H1 (cell line): Measurements from ENCODE around the gene CCSER2. TPM values are rescaled to one million over a fixed set of nuclear protein-coding genes. Genes with fewer than 3 reads are reported as not detected.

ENCODE experiments used
- CTCF ChIA-PET: fragments of 300-600 bp; sonication (Branson Sonifier 250); formaldehyde crosslinking; loops from one replicate; lab custom pipeline; 2021; ENCODE audit not compliant: partially characterized antibody; lab: Charles Lee
- POLR2A ChIA-PET: fragments of 300-600 bp; sonication (Branson Sonifier 250); formaldehyde crosslinking; loops from one replicate; lab custom pipeline; 2021; ENCODE audit warnings: inconsistent platforms; ENCODE audit not compliant: partially characterized antibody; lab: Charles Lee
- DNase-seq, 2 experiments: peaks; one replicate each; pipeline versions ENCODE4 v3.0.0 to v3.0.0-alpha.2; 2010 to 2022; ENCODE audit warnings: low spot score in 2 of 2, low read depth in 1 of 2, mixed read lengths in 1 of 2
- FAIRE-seq: peaks from 2 replicates; lab custom pipeline; 2011; peaks lifted over from hg19 to GRCh38; lab: Jason Lieb, UNC
- H2AFZ ChIP-seq: 2 replicates; pipeline ENCODE4 v1.8.1; 2012; ENCODE audit warnings: low read length, inconsistent platforms
- H2AK5ac ChIP-seq: 2 replicates; pipeline ENCODE4 v1.6.1; 2013; ENCODE audit warnings: low read depth, low read length
- H2BK120ac ChIP-seq: replicated peaks from 2 replicates; pipeline ENCODE3; 2013; ENCODE audit warnings: low read depth, low read length, inconsistent platforms
- H2BK12ac ChIP-seq: 2 replicates; pipeline ENCODE4 v1.6.1; 2013; ENCODE audit warnings: low read depth, low read length
- H2BK15ac ChIP-seq: 2 replicates; pipeline ENCODE4 v1.6.1; 2013; ENCODE audit warnings: low read length
- H2BK20ac ChIP-seq: 2 replicates; pipeline ENCODE4 v1.6.1; 2013; ENCODE audit warnings: low read length
- H2BK5ac ChIP-seq: 2 replicates; pipeline ENCODE4 v1.6.1; 2013; ENCODE audit warnings: low read depth, low read length
- H3K14ac ChIP-seq: 2 replicates; pipeline ENCODE4 v1.6.1; 2013; ENCODE audit warnings: inconsistent platforms; ENCODE audit not compliant: insufficient read length
- H3K18ac ChIP-seq: 2 replicates; pipeline ENCODE4 v1.6.1; 2013; ENCODE audit warnings: low read length; ENCODE audit errors: extremely low read depth
- H3K23ac ChIP-seq: 2 replicates; pipeline ENCODE4 v1.6.1; 2013; ENCODE audit warnings: inconsistent platforms; ENCODE audit not compliant: insufficient read length
- H3K23me2 ChIP-seq: 2 replicates; pipeline ENCODE4 v1.6.1; 2013; ENCODE audit warnings: low read depth, low read length
- H3K27ac ChIP-seq: 2 replicates; pipeline ENCODE4 v1.6.1; 2011; ENCODE audit warnings: low read depth, low read length, inconsistent platforms
- H3K27me3 ChIP-seq, 4 experiments: replicated peaks in 1 of 4; 1 replicate in 1 of 4; 2 replicates in 3 of 4; pipeline versions ENCODE4 v1.6.1 to v1.8.1; 2011 to 2013; ENCODE audit warnings: low read length in 3 of 4, mild to moderate bottlenecking in 3 of 4, inconsistent platforms in 2 of 4, mixed read lengths in 2 of 4, moderate library complexity in 1 of 4; ENCODE audit not compliant: control insufficient read depth in 3 of 4, insufficient read depth in 3 of 4; ENCODE audit errors: extremely low read depth in 1 of 4
- H3K36me3 ChIP-seq, 4 experiments: 2 replicates each; pipeline versions ENCODE4 v1.6.1 to v1.8.1; 2011 to 2013; ENCODE audit warnings: mild to moderate bottlenecking in 4 of 4, low read length in 3 of 4, moderate library complexity in 2 of 4, control low read depth in 1 of 4, inconsistent platforms in 1 of 4; ENCODE audit not compliant: insufficient read depth in 4 of 4, control insufficient read depth in 2 of 4
- H3K4ac ChIP-seq: replicated peaks from 2 replicates; pipeline ENCODE3; 2013; ENCODE audit warnings: low read length, low read depth, mixed read lengths, inconsistent platforms; ENCODE audit not compliant: insufficient read length
- H3K4me1 ChIP-seq, 4 experiments: replicated peaks in 1 of 4; 1 replicate in 1 of 4; 2 replicates in 3 of 4; pipeline versions ENCODE4 v1.6.1 to v1.8.1; 2011 to 2013; ENCODE audit warnings: low read length in 3 of 4, inconsistent platforms in 2 of 4, mixed read lengths in 1 of 4; ENCODE audit not compliant: insufficient read depth in 4 of 4, control insufficient read depth in 3 of 4
- H3K4me2 ChIP-seq, 2 experiments: 2 replicates each; pipeline versions ENCODE4 v1.6.1 to v1.8.1; 2011 to 2013; ENCODE audit warnings: low read depth in 2 of 2, low read length in 2 of 2, control low read depth in 1 of 2, inconsistent platforms in 1 of 2, mild to moderate bottlenecking in 1 of 2; ENCODE audit not compliant: insufficient read depth in 1 of 2
- H3K4me3 ChIP-seq, 4 experiments: fragments of 200-600, 300-600 bp in 1 of 4; sonication (generic), shearing (Covaris generic), sonication (Bioruptor Twin) in 1 of 4; 2 replicates each; pipeline versions ENCODE4 v1.5.1 to v1.8.1; 2011 to 2016; ENCODE audit warnings: low read length in 4 of 4, low read depth in 3 of 4, control low read depth in 2 of 4, inconsistent platforms in 2 of 4, mild to moderate bottlenecking in 2 of 4, mixed read lengths in 1 of 4, moderate library complexity in 1 of 4; ENCODE audit not compliant: insufficient read depth in 2 of 4; ENCODE audit errors: extremely low read depth in 1 of 4
- H3K56ac ChIP-seq: replicated peaks from 2 replicates; pipeline ENCODE3; 2013; ENCODE audit warnings: low read depth, mild to moderate bottlenecking, mixed read lengths, low read length, inconsistent platforms; ENCODE audit not compliant: insufficient read length
- H3K79me1 ChIP-seq: 2 replicates; pipeline ENCODE4 v1.6.1; 2013; ENCODE audit warnings: low read depth, low read length, control low read depth
- H3K79me2 ChIP-seq, 2 experiments: 2 replicates each; pipeline versions ENCODE4 v1.6.1 to v1.8.1; 2012 to 2013; ENCODE audit warnings: low read length in 2 of 2, mild to moderate bottlenecking in 2 of 2, inconsistent platforms in 1 of 2; ENCODE audit not compliant: insufficient read depth in 2 of 2, control insufficient read depth in 1 of 2
- H3K9ac ChIP-seq, 4 experiments: replicated peaks in 1 of 4; 1 replicate in 1 of 4; 2 replicates in 3 of 4; pipeline versions ENCODE4 v1.6.1 to v1.8.1; 2011 to 2013; ENCODE audit warnings: low read depth in 3 of 4, low read length in 3 of 4, control low read depth in 2 of 4, mild to moderate bottlenecking in 2 of 4, moderate library complexity in 2 of 4, inconsistent platforms in 1 of 4; ENCODE audit errors: extremely low read depth in 1 of 4
- H3K9me3 ChIP-seq, 2 experiments: 2 replicates each; pipeline versions ENCODE4 v1.6.1 to v1.8.1; 2012 to 2013; ENCODE audit warnings: mild to moderate bottlenecking in 2 of 2, moderate library complexity in 2 of 2, control low read depth in 1 of 2, inconsistent platforms in 1 of 2, low read depth in 1 of 2, low read length in 1 of 2, mixed read lengths in 1 of 2; ENCODE audit not compliant: insufficient read depth in 2 of 2
- H4K20me1 ChIP-seq, 2 experiments: replicated peaks in 1 of 2; 2 replicates each; pipeline versions ENCODE3 to v1.8.1; 2011 to 2013; ENCODE audit warnings: inconsistent platforms in 2 of 2, low read length in 2 of 2, mild to moderate bottlenecking in 1 of 2; ENCODE audit not compliant: insufficient read depth in 2 of 2, control insufficient read depth in 1 of 2
- H4K5ac ChIP-seq: 2 replicates; pipeline ENCODE4 v1.6.1; 2013; ENCODE audit warnings: low read length, low read depth, mixed read lengths, inconsistent platforms; ENCODE audit not compliant: insufficient read length
- H4K8ac ChIP-seq: 2 replicates; pipeline ENCODE4 v1.8.0; 2013; ENCODE audit warnings: mild to moderate bottlenecking, moderate library complexity, low read length, inconsistent platforms; ENCODE audit not compliant: insufficient read depth; ENCODE audit errors: extremely low read depth
- H4K91ac ChIP-seq: replicated peaks from 2 replicates; pipeline ENCODE3; 2013; ENCODE audit warnings: low read length, mixed read lengths, inconsistent platforms; ENCODE audit not compliant: insufficient read length
- BCL11A ChIP-seq, 2 experiments: IDR thresholded peaks; one replicate each; pipeline ENCODE4 v1.6.1; 2011; ENCODE audit warnings: low read depth in 2 of 2, low read length in 2 of 2, mild to moderate bottlenecking in 2 of 2
- BRCA1 ChIP-seq: IDR thresholded peaks from 2 replicates; pipeline ENCODE4 v1.6.1; 2012; ENCODE audit warnings: low read depth, low read length, improper control_type of control experiment
- CHD1 ChIP-seq: IDR thresholded peaks from 2 replicates; pipeline ENCODE4 v1.6.1; 2012; ENCODE audit warnings: low read depth, low read length, improper control_type of control experiment
- CHD2 ChIP-seq: IDR thresholded peaks from 2 replicates; pipeline ENCODE4 v1.6.1; 2012; ENCODE audit warnings: low read length, improper control_type of control experiment
- GABPA ChIP-seq: IDR thresholded peaks from 2 replicates; pipeline ENCODE4 v1.6.1; 2011; ENCODE audit warnings: mild to moderate bottlenecking, low read length, moderate library complexity, borderline replicate concordance; ENCODE audit not compliant: insufficient read depth
- MAX ChIP-seq: IDR thresholded peaks from 2 replicates; pipeline ENCODE4 v1.6.1; 2012; ENCODE audit warnings: inconsistent platforms
- PHF8 ChIP-seq: fragments of 200-600 bp; sonication (generic); conservative IDR thresholded peaks from 2 replicates; pipeline ENCODE4 v1.7.1; 2012; ENCODE audit warnings: low read depth, mild to moderate bottlenecking, inconsistent platforms, low read length, moderate library complexity
- POLR2A ChIP-seq, 2 experiments: IDR thresholded peaks; 1 replicate in 1 of 2; 2 replicates in 1 of 2; pipeline ENCODE4 v1.6.1; 2011; ENCODE audit warnings: low read depth in 2 of 2, low read length in 2 of 2, mild to moderate bottlenecking in 2 of 2; ENCODE audit errors: control extremely low read depth in 1 of 2
- RXRA ChIP-seq: IDR thresholded peaks from 2 replicates; pipeline ENCODE4 v1.6.1; 2011; ENCODE audit warnings: low read depth, mild to moderate bottlenecking, low read length, moderate library complexity; ENCODE audit not compliant: insufficient read depth
- SP2 ChIP-seq: IDR thresholded peaks from 2 replicates; pipeline ENCODE4 v1.6.1; 2012; ENCODE audit warnings: mild to moderate bottlenecking, low read length, inconsistent platforms
- SP4 ChIP-seq: IDR thresholded peaks from 2 replicates; pipeline ENCODE4 v1.6.1; 2012; ENCODE audit warnings: low read length, inconsistent platforms
- SUZ12 ChIP-seq: fragments of 200-600 bp; sonication (generic); IDR thresholded peaks from 2 replicates; pipeline ENCODE4 v1.6.1; 2012; ENCODE audit warnings: mild to moderate bottlenecking, inconsistent platforms, low read length, moderate library complexity, mixed read lengths
- TCF12 ChIP-seq: IDR thresholded peaks from 2 replicates; pipeline ENCODE4 v1.6.1; 2011; ENCODE audit warnings: low read depth, mild to moderate bottlenecking, low read length
- WGBS, 2 experiments: shearing (Covaris generic) in 1 of 2; methylation state at CpG; one replicate each; pipeline versions ENCODE4 v1.1.6 to v1.1.7; 2013 to 2015; ENCODE audit warnings: low lambda C conversion rate in 2 of 2, mixed read lengths in 2 of 2, inconsistent platforms in 1 of 2, low coverage in 1 of 2, missing lambda C conversion rate in 1 of 2; ENCODE audit not compliant: insufficient replicate concordance in 2 of 2, insufficient coverage in 1 of 2, insufficient read length in 1 of 2; ENCODE audit errors: extremely low coverage in 1 of 2, missing lambda C conversion rate in 1 of 2; 5-methylcytosine and 5-hydroxymethylcytosine counted together
- polyA plus RNA-seq, 7 experiments: library from polyadenylated mRNA; depleted of rRNA in 3 of 7; stranded (reverse) in 5 of 7; unstranded in 2 of 7; fragments of >200 nt in 5 of 7; fragments of 200-250 nt in 2 of 7; gene quantifications; 1 replicate in 5 of 7; 2 replicates in 1 of 7; 4 replicates in 1 of 7; pipeline versions ENCODE4 v1.2.1 to v1.2.3, GENCODE V29; 2011 to 2013; ENCODE audit warnings: missing spikeins in 2 of 7, mixed read lengths in 2 of 7
- total RNA-seq: library from RNA; stranded (reverse); fragmentation: NEBNext Ultra II Directional; extraction: Animal tissue kit (Norgen Biotek cat#: 25700); gene quantifications from 2 replicates; pipeline ENCODE4 v1.2.1, GENCODE V29; 2021

The CCSER2 gene
- total and polyA plus RNA-seq, 2 of the 8 experiments (the other 6 are each of a cell fraction or from before 2014, with no cell fraction given), result 6.9 to 30.5 TPM

GRCh38 chr10:84539216-84539615 lies 210.8 kb downstream of the CCSER2 start:
- 85% methylated on average over 3 of the region's 3 CpGs; no CpG with 5 or more reads in 1 of the 2 experiments for WGBS, 2 experiments
- POLR2A ChIA-PET, result no interaction called here

More at GRCh38 chr10:84539216-84539615, 210.8 kb downstream of the CCSER2 start:
- Histone ChIP-seq H3K14ac (no peak overlapping the region), H2AK5ac (no peak overlapping the region), H3K23me2 (no peaks in the 10 kb centered on the region; the same call in 1 of the 2 replicates), H4K20me1 (no peaks in the 10 kb centered on the region), H3K4me2 (no peak overlapping the region), H2BK12ac (no peak overlapping the region), H3K4me3 (no peak overlapping the region), H3K79me2 (no peaks in the 10 kb centered on the region), H3K23ac (no peak overlapping the region), H3K9ac (no peak overlapping the region), H2BK5ac (no peak overlapping the region), H2BK20ac (no peak overlapping the region), H4K91ac (no peak overlapping the region), H2AFZ (no peak overlapping the region), H4K5ac (no peak overlapping the region), H3K9me3 (no peaks in the 10 kb centered on the region), H2BK120ac (no peak overlapping the region), H2BK15ac (no peak overlapping the region), H3K56ac (no peak overlapping the region), H3K4ac (no peak overlapping the region), H3K27ac (no peak overlapping the region), H3K27me3 (peaks cover 0 to 4% (median 0%) of the 10 kb centered on the region in 4 experiments; a peak in 3 of 7 replicates), H4K8ac (no peak overlapping the region), H3K36me3 (no peaks in the 10 kb centered on the region), H3K4me1 (peaks cover 2 to 10% (median 8%) of the 10 kb centered on the region in 4 experiments; a peak in 6 of 7 replicates), H3K18ac (no peak overlapping the region), H3K79me1 (no peaks in the 10 kb centered on the region)
- CTCF ChIA-PET, result interaction anchor here (0.5 to 26.4 kb wide), 31 partner anchors 12 to 476 kb away, joined by 3 to 558 read pairs (median 7); no protein-coding TSS in a partner anchor
- TF ChIP-seq RXRA, result no peak
- no peak for TF ChIP-seq PHF8
- TF ChIP-seq MAX, result no peak
- TF ChIP-seq BRCA1, result no peak
- TF ChIP-seq CHD1, result no peak
- TF ChIP-seq BCL11A (IDR thresholded peaks at IDR 0.05; ENCODE audit: low read depth in 2 of 2, low read length in 2 of 2), result no peak
- TF ChIP-seq POLR2A (IDR thresholded peaks at IDR 0.05; ENCODE audit: control extremely low read depth in 1 of 2, low read depth in 2 of 2, low read length in 2 of 2), result no peak
- TF ChIP-seq SUZ12, result no peak
- TF ChIP-seq SP4, result no peak
- no peak for TF ChIP-seq SP2
- no peak for TF ChIP-seq GABPA
- TF ChIP-seq CHD2, result no peak
- TF ChIP-seq TCF12, result no peak
- FAIRE-seq (no peak), DNase-seq (no peak)
